ENCODE measurements around the gene CHL1. TPM values are rescaled to one million over a fixed set of nuclear protein-coding genes. Genes with fewer than 3 reads are reported as not detected.

CHL1 gene
- total and polyA plus RNA-seq, 2 experiments from 2014 or later = 0.20 TPM; not detected in 1

DNA sequence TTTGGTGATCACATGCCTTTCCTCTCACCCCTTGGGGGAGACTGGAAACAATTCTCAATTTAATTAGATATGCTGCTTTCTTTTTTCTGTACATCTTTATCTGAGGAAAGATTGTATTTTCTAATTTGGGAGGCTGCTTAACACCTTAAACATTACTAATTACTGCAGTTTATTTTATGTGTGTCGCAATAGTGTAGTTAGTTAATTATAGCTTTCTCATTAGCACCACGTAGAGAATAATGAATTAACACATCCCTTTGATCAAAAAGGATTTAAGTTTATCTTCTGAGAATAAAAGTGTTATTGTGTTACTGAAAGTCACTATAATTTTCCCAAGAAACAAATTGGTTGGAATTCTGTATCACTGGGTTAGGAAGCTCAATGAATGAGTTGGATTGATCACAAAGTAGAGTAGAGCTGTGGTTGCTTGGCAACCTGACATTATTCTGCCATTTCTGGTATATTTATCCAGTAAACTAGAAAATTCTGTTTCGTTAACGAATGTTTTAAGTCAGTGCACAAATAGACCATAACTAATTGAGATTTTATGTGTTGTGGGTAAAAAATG is 4.3 kb downstream of the CHL1 start:
- no peaks in the 10 kb centered on the region for H3K36me3 ChIP-seq (replicated peaks; ENCODE audit: insufficient read depth, low read depth)
- no peaks in the 10 kb centered on the region for H4K20me1 ChIP-seq (ENCODE audit: insufficient read depth, poor library complexity, severe bottlenecking)
- H2AFZ ChIP-seq = no peak overlapping the region
- H3K4me2 ChIP-seq = no peak overlapping the region
- H3K27me3 ChIP-seq = peaks cover 66% of the 10 kb centered on the region
- DNase-seq (ENCODE audit: low spot score) = no peak
- no peaks in the 10 kb centered on the region for H3K9me2 ChIP-seq (replicated peaks; ENCODE audit: insufficient read depth)
- no peak for TF ChIP-seq EZH2phosphoT487 (IDR thresholded peaks at IDR 0.05; ENCODE audit: low read depth, severe bottlenecking, unreplicated experiment)
- TF ChIP-seq, protein P1, sequence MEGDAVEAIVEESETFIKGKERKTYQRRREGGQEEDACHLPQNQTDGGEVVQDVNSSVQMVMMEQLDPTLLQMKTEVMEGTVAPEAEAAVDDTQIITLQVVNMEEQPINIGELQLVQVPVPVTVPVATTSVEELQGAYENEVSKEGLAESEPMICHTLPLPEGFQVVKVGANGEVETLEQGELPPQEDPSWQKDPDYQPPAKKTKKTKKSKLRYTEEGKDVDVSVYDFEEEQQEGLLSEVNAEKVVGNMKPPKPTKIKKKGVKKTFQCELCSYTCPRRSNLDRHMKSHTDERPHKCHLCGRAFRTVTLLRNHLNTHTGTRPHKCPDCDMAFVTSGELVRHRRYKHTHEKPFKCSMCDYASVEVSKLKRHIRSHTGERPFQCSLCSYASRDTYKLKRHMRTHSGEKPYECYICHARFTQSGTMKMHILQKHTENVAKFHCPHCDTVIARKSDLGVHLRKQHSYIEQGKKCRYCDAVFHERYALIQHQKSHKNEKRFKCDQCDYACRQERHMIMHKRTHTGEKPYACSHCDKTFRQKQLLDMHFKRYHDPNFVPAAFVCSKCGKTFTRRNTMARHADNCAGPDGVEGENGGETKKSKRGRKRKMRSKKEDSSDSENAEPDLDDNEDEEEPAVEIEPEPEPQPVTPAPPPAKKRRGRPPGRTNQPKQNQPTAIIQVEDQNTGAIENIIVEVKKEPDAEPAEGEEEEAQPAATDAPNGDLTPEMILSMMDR (IDR thresholded peaks at IDR 0.05; ENCODE audit: poor library complexity) = no peak
- no peak for TF ChIP-seq EZH2 (IDR thresholded peaks at IDR 0.05; ENCODE audit: borderline replicate concordance)
- WGBS (ENCODE audit: low lambda C conversion rate, missing lambda C conversion rate) = 81% methylated on average over 4 of the region's 4 CpGs
- peaks cover 10% of the 10 kb centered on the region for H3K4me1 ChIP-seq (ENCODE audit: insufficient read depth)
- no peaks in the 10 kb centered on the region for H3K79me2 ChIP-seq
- H3K27ac ChIP-seq = no peak overlapping the region
- H3K4me3 ChIP-seq = no peak overlapping the region
- H3K9me3 ChIP-seq (ENCODE audit: low read depth) = no peaks in the 10 kb centered on the region

DNA sequence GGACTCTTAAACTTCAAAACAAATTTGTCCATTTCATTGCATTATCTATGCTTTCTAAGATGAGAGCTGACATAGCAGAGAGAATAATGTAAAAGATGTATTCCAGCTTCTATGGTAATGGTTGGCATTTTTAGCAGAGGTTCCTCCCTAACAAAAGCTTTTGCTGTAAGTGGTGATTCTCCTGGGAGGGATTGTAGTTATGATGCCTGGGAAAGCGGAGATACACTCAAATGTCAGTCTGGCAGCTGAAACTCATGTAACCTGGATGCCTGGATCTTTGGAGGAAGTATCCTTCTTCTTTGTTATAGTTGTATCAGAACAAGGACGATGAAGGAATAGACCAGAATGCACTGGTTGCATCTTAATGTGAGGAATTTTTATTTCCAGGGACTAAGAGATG is 7.5 kb downstream of the CHL1 start:
- no peak overlapping the region for H2AFZ ChIP-seq
- H3K9me2 ChIP-seq (replicated peaks; ENCODE audit: insufficient read depth) = no peaks in the 10 kb centered on the region
- H3K9me3 ChIP-seq (ENCODE audit: low read depth) = no peaks in the 10 kb centered on the region
- H3K27me3 ChIP-seq = peaks cover 34% of the 10 kb centered on the region
- H3K36me3 ChIP-seq (replicated peaks; ENCODE audit: insufficient read depth, low read depth) = no peaks in the 10 kb centered on the region
- H3K27ac ChIP-seq = no peak overlapping the region
- no peaks in the 10 kb centered on the region for H3K4me1 ChIP-seq (ENCODE audit: insufficient read depth)
- DNase-seq (ENCODE audit: low spot score) = no peak
- no peaks in the 10 kb centered on the region for H4K20me1 ChIP-seq (ENCODE audit: insufficient read depth, poor library complexity, severe bottlenecking)
- 67% methylated on average over 2 of the region's 2 CpGs for WGBS (ENCODE audit: low lambda C conversion rate, missing lambda C conversion rate)
- no peak for TF ChIP-seq EZH2 (IDR thresholded peaks at IDR 0.05; ENCODE audit: borderline replicate concordance)
- H3K4me2 ChIP-seq = no peak overlapping the region
- no peaks in the 10 kb centered on the region for H3K79me2 ChIP-seq
- no peak overlapping the region for H3K4me3 ChIP-seq

DNA sequence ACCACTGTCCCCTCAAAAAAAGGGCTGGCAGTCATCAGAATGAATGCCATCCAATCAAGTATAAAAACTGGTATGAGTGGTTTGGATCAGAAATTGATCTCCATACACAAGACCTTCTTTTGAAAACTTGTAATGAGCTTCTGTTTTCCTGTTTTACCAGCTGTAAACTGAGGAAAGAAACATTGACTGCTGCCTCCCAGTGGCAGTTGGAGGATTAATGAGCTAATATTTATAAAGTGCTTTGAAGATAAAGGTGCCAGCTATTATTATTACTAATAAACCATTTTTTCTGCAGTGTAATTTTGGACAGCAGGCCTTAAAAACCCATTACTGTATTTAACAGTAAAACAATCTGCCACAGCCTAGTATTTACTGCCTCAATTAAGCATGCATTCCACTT is 11.4 kb downstream of the CHL1 start:
- TF ChIP-seq EZH2 (IDR thresholded peaks at IDR 0.05; ENCODE audit: borderline replicate concordance) = no peak
- no peak for TF ChIP-seq EZH2phosphoT487 (IDR thresholded peaks at IDR 0.05; ENCODE audit: low read depth, severe bottlenecking, unreplicated experiment)
- TF ChIP-seq, protein P1 (IDR thresholded peaks at IDR 0.05; ENCODE audit: poor library complexity) = no peak
- H3K79me2 ChIP-seq = no peaks in the 10 kb centered on the region

DNA sequence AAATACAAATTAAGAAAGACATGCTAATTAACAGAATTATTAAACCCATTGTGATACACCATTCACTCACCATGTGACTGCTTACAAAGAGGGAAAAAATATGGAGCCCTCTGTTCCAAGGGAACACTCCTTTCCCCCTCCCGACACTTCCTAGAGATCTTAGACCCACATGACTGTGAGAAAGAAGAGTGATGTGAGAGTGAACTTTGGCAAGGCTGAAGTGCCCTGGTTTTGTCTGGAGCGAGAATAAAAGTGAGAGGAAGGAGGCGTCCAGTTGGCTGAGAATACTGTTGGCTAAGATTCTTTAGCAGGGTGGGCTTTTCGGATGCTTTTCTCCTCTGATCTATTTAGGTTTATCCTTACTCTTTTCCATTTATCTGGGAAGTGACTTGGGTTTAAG is 14.1 kb downstream of the CHL1 start:
- no peak overlapping the region for H3K27ac ChIP-seq
- TF ChIP-seq, protein P1 (IDR thresholded peaks at IDR 0.05; ENCODE audit: poor library complexity) = no peak
- no peaks in the 10 kb centered on the region for H3K9me2 ChIP-seq (replicated peaks; ENCODE audit: insufficient read depth)

More for the DNA sequence above, 11.4 kb downstream of the CHL1 start:
- no peaks in the 10 kb centered on the region for H3K36me3 ChIP-seq (replicated peaks; ENCODE audit: insufficient read depth, low read depth)
- no peaks in the 10 kb centered on the region for H3K4me1 ChIP-seq (ENCODE audit: insufficient read depth)
- no peak for DNase-seq (ENCODE audit: low spot score)
- no peaks in the 10 kb centered on the region for H3K9me3 ChIP-seq (ENCODE audit: low read depth)
- no peak overlapping the region for H3K4me3 ChIP-seq
- no peaks in the 10 kb centered on the region for H4K20me1 ChIP-seq (ENCODE audit: insufficient read depth, poor library complexity, severe bottlenecking)
- H2AFZ ChIP-seq = no peak overlapping the region
- no peak overlapping the region for H3K27ac ChIP-seq
- H3K4me2 ChIP-seq = no peak overlapping the region
- H3K9me2 ChIP-seq (replicated peaks; ENCODE audit: insufficient read depth) = no peaks in the 10 kb centered on the region
- peaks cover 11% of the 10 kb centered on the region for H3K27me3 ChIP-seq

More for the DNA sequence above, 14.1 kb downstream of the CHL1 start:
- H3K79me2 ChIP-seq = no peaks in the 10 kb centered on the region
- H3K27me3 ChIP-seq = no peaks in the 10 kb centered on the region
- H3K36me3 ChIP-seq (replicated peaks; ENCODE audit: insufficient read depth, low read depth) = no peaks in the 10 kb centered on the region
- DNase-seq (ENCODE audit: low spot score) = no peak
- no peak overlapping the region for H2AFZ ChIP-seq
- H3K4me1 ChIP-seq (ENCODE audit: insufficient read depth) = no peaks in the 10 kb centered on the region
- H3K4me2 ChIP-seq = no peak overlapping the region
- H3K4me3 ChIP-seq = no peak overlapping the region
- H4K20me1 ChIP-seq (ENCODE audit: insufficient read depth, poor library complexity, severe bottlenecking) = no peaks in the 10 kb centered on the region
- H3K9me3 ChIP-seq (ENCODE audit: low read depth) = no peaks in the 10 kb centered on the region
- 89% methylated on average over 4 of the region's 4 CpGs for WGBS (ENCODE audit: low lambda C conversion rate, missing lambda C conversion rate)

Measured in hepatocyte (in vitro differentiated cells).